Parathyroid adenoma (tissue), 2 donors: Measurements from ENCODE around the gene STMN3.

Experiments
- H2AFZ ChIP-seq: fragments of 300-600 bp; sonication (generic); one replicate; pipeline ENCODE4 v1.7.0; 2017; ENCODE audit warnings: antibody characterized with exemption, mild to moderate bottlenecking
- H3K27ac ChIP-seq: fragments of 300-600 bp; sonication (generic); one replicate; pipeline ENCODE4 v1.7.0; 2017
- H3K27me3 ChIP-seq: fragments of 300-600 bp; sonication (generic); one replicate; pipeline ENCODE4 v1.7.0; 2017; ENCODE audit warnings: low read length; ENCODE audit not compliant: control insufficient read depth, insufficient read depth
- H3K36me3 ChIP-seq: fragments of 300-600 bp; sonication (generic); one replicate; pipeline ENCODE4 v1.7.0; 2017; ENCODE audit warnings: low read length; ENCODE audit not compliant: control insufficient read depth, insufficient read depth
- H3K4me1 ChIP-seq: fragments of 300-600 bp; sonication (generic); one replicate; pipeline ENCODE4 v1.7.0; 2017; ENCODE audit warnings: control low read depth
- H3K4me2 ChIP-seq: fragments of 300-600 bp; sonication (generic); one replicate; pipeline ENCODE4 v1.7.0; 2017; ENCODE audit warnings: low read length
- H3K4me3 ChIP-seq: fragments of 300-600 bp; sonication (generic); one replicate; pipeline ENCODE4 v1.7.0; 2017; ENCODE audit warnings: low read depth, low read length
- H3K79me2 ChIP-seq: fragments of 300-600 bp; sonication (generic); one replicate; pipeline ENCODE4 v1.7.0; 2017; ENCODE audit warnings: control low read depth
- H3K9ac ChIP-seq: fragments of 300-600 bp; sonication (generic); one replicate; pipeline ENCODE4 v1.7.0; 2017; ENCODE audit warnings: mild to moderate bottlenecking
- H3K9me3 ChIP-seq: fragments of 300-600 bp; sonication (generic); one replicate; pipeline ENCODE4 v1.7.0; 2017; ENCODE audit warnings: low read length; ENCODE audit not compliant: control insufficient read depth
- TF ChIP-seq, protein P1 (sequence below): fragments of 300-600 bp; sonication (generic); IDR thresholded peaks from one replicate; pipeline ENCODE4 v1.7.0; 2017; ENCODE audit warnings: antibody characterized with exemption, mild to moderate bottlenecking
- donor health status: primary hyperparathyroidism.

STMN3 gene

DNA sequence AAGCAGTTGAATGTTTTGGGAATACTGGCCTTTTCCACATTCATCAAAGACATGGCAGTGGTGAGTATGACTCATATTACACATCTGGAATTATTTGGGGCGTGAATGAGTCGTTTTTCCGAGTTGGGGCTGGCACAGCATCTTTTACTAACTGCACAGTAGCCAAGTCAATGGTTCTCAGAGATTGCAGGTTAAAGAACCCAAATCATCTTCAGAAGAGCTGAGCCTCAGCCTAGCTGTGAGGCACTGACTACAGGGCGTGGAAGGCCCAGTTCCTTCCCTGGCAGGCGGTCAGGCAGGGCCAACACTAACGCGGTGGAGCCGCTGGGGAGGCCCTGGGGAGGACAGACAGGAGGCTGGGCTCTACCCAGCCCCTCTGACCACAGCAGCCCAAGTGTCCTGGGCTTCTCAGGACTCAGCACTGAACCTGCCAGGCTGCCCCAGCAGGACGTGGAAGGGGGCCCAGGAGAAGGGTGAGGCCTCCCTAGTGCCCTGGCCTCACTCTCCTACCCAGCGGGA, 59.1 kb downstream of the STMN3 start:
- Histone ChIP-seq H2AFZ (no peak overlapping the region), H3K9ac (no peak overlapping the region)
- TF ChIP-seq, protein P1, sequence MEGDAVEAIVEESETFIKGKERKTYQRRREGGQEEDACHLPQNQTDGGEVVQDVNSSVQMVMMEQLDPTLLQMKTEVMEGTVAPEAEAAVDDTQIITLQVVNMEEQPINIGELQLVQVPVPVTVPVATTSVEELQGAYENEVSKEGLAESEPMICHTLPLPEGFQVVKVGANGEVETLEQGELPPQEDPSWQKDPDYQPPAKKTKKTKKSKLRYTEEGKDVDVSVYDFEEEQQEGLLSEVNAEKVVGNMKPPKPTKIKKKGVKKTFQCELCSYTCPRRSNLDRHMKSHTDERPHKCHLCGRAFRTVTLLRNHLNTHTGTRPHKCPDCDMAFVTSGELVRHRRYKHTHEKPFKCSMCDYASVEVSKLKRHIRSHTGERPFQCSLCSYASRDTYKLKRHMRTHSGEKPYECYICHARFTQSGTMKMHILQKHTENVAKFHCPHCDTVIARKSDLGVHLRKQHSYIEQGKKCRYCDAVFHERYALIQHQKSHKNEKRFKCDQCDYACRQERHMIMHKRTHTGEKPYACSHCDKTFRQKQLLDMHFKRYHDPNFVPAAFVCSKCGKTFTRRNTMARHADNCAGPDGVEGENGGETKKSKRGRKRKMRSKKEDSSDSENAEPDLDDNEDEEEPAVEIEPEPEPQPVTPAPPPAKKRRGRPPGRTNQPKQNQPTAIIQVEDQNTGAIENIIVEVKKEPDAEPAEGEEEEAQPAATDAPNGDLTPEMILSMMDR = no peak

DNA sequence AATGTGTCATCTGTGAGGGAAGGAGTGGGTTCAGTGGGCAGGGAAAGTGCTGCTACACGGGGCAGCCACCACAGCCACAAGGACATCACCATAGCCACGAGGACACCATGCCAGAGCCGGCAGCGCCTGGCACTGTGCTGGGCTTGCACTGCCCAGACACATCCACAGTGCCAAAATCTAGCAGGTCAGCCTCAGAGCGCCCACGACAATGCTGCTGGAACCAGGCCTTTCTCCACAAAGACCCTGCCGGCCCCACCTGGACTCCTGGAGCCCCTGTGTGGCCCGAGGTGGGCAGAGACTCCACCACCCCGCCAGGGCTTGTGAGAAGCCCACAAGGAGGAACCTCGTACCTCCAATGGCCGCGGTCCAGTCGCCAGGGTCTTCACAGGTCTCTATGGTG, 60.6 kb downstream of the STMN3 start:
- no peaks in the 10 kb centered on the region for H3K9me3 ChIP-seq

More for the DNA sequence above, 59.1 kb downstream of the STMN3 start:
- H3K4me3 ChIP-seq = no peak overlapping the region
- no peaks in the 10 kb centered on the region for H3K36me3 ChIP-seq
- no peak overlapping the region for H3K4me2 ChIP-seq
- H3K27ac ChIP-seq = no peak overlapping the region
- H3K79me2 ChIP-seq = no peaks in the 10 kb centered on the region
- no peaks in the 10 kb centered on the region for H3K9me3 ChIP-seq
- H3K27me3 ChIP-seq = no peaks in the 10 kb centered on the region
- no peaks in the 10 kb centered on the region for H3K4me1 ChIP-seq

DNA sequence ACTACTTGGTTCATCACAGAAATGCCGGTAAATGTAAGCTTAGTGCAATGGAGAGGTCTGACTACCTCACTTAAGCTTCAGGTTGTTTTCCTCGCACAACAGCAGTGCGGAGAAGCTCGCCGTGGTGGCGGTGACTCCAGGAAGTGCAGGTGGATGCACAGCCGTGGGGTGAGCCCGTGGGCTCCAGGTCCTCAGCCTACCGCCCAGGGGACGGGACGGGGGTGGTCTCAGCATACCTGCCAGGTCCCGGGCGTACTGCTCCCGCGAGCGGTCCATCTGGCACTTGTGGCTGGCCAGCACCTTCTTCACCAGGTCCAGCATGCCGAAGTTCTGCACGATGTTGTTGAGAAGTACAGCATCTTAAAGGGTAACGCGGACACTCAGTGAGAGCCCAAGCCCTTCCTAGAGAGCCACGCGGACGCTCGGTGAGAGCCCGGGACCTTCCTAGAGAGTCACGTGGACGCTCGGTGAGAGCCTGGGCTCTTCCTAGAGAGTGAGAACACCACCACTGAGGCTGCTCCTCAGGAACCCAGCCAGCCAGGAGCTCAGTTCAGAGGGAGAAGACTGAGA, 61.4 kb downstream of the STMN3 start:
- H3K4me2 ChIP-seq = no peak overlapping the region
- no peak overlapping the region for H2AFZ ChIP-seq
- no peak overlapping the region for H3K27ac ChIP-seq
- no peaks in the 10 kb centered on the region for H3K79me2 ChIP-seq
- H3K36me3 ChIP-seq = no peaks in the 10 kb centered on the region
- TF ChIP-seq, protein P1 = no peak
- H3K4me3 ChIP-seq = no peak overlapping the region
- H3K9me3 ChIP-seq = no peaks in the 10 kb centered on the region
- H3K27me3 ChIP-seq = no peaks in the 10 kb centered on the region
- H3K4me1 ChIP-seq = no peaks in the 10 kb centered on the region
- H3K9ac ChIP-seq = no peak overlapping the region

More for the DNA sequence above, 60.6 kb downstream of the STMN3 start:
- Histone ChIP-seq H3K36me3 (no peaks in the 10 kb centered on the region), H3K27me3 (no peaks in the 10 kb centered on the region), H3K9ac (no peak overlapping the region), H2AFZ (no peak overlapping the region), H3K27ac (no peak overlapping the region), H3K79me2 (no peaks in the 10 kb centered on the region), H3K4me1 (no peaks in the 10 kb centered on the region), H3K4me3 (no peak overlapping the region), H3K4me2 (no peak overlapping the region)
- TF ChIP-seq, protein P1 = no peak

DNA sequence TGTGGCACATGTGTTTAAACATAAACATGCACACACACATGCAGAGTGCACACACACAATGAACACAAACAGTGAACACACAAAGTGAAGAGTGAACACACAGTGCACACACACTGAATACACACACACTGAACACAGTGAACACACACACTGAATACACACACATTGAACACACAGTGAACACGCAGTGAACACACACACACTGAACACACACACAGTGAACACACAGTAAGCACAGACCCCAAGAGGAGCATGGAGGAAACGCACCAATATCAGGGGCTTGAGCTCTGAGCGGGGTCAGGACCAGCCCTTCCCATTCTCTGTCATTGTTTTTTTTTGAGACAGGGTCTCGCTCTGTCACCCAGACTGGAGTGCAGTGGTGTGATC, 62.1 kb downstream of the STMN3 start:
- Histone ChIP-seq H3K79me2 (no peaks in the 10 kb centered on the region), H3K4me1 (no peaks in the 10 kb centered on the region), H3K27me3 (no peaks in the 10 kb centered on the region), H3K27ac (no peak overlapping the region), H3K4me3 (no peak overlapping the region), H3K36me3 (no peaks in the 10 kb centered on the region), H3K9ac (no peak overlapping the region), H2AFZ (no peak overlapping the region), H3K4me2 (no peak overlapping the region), H3K9me3 (no peaks in the 10 kb centered on the region)
- TF ChIP-seq, protein P1 = no peak
